ENCODE data around the gene TCEA3. TPM values are rescaled to one million over a fixed set of nuclear protein-coding genes. Genes with fewer than 3 reads are reported as not detected.

Gene TCEA3
- total and polyA plus RNA-seq, 8 donors = 70.8 to 143 (median 116) TPM

- no peak overlapping the region for H3K4me3 ChIP-seq
- H3K27me3 ChIP-seq = no peaks in the 10 kb centered on the region
- peaks cover 0 to under 1% (median 0%) of the 10 kb centered on the region in 3 donors for H3K4me1 ChIP-seq
- DNase-seq (no peak), FAIRE-seq (no peak), ATAC-seq (no peak)
- intact Hi-C loops (cut with DNase I) = no loop called here
- no peak overlapping the region for H3K27ac ChIP-seq
- H3K36me3 ChIP-seq = peaks cover 0 to 8% (median 0%) of the 10 kb centered on the region in 3 donors
- H3K9me3 ChIP-seq = no peaks in the 10 kb centered on the region
- no peak for TF ChIP-seq CTCF (IDR thresholded peaks at IDR 0.05)
- 94% methylated on average over 4 of the region's 4 CpGs for WGBS, 2 donors
Measured at GRCh38 chr1:23444596-23445390, 20.2 kb upstream of the TCEA3 start.

GRCh38 chr1:23444104-23444533 lies 19.6 kb upstream of the TCEA3 start:
- DNase-seq (peak in 1 of 6 donors; percentile 43), FAIRE-seq (no peak), ATAC-seq (peak in 3 of 4 donors; percentile 66 to 77 (median 77))
- no peak for TF ChIP-seq CTCF (IDR thresholded peaks at IDR 0.05)
- Histone ChIP-seq H3K27me3 (no peaks in the 10 kb centered on the region), H3K9me3 (no peaks in the 10 kb centered on the region), H3K4me1 (no peaks in the 10 kb centered on the region), H3K36me3 (peaks cover 0 to 8% (median 0%) of the 10 kb centered on the region in 3 donors), H3K4me3 (no peak overlapping the region), H3K27ac (no peak overlapping the region)
- 89 to 95% methylated on average over 4 of the region's 4 CpGs for WGBS, 2 donors
- intact Hi-C loops (cut with DNase I) = no loop called here

GRCh38 chr1:23442751-23443150 lies 18.2 kb upstream of the TCEA3 start:
- ATAC-seq (no peak), FAIRE-seq (no peak), DNase-seq (no peak)
- H3K4me3 ChIP-seq = no peak overlapping the region
- 84 to 89% methylated on average over 3 of the region's 3 CpGs for WGBS, 2 donors
- intact Hi-C loops (cut with DNase I) = no loop called here
- no peak overlapping the region for H3K27ac ChIP-seq
- peaks cover 0 to 8% (median 0%) of the 10 kb centered on the region in 3 donors for H3K36me3 ChIP-seq
- H3K4me1 ChIP-seq = no peaks in the 10 kb centered on the region
- TF ChIP-seq CTCF (IDR thresholded peaks at IDR 0.05) = no peak
- no peaks in the 10 kb centered on the region for H3K27me3 ChIP-seq
- H3K9me3 ChIP-seq = no peaks in the 10 kb centered on the region

GRCh38 chr1:23441446-23442148 lies 17.0 kb upstream of the TCEA3 start:
- Histone ChIP-seq H3K36me3 (peaks cover 0 to 8% (median 0%) of the 10 kb centered on the region in 3 donors), H3K4me1 (no peaks in the 10 kb centered on the region), H3K27ac (no peak overlapping the region), H3K4me3 (no peak overlapping the region), H3K27me3 (no peaks in the 10 kb centered on the region), H3K9me3 (no peaks in the 10 kb centered on the region)
- ATAC-seq = no peak
- 88 to 90% methylated on average over 8 of the region's 8 CpGs for WGBS, 2 donors
- no peak for FAIRE-seq
- DNase-seq = no peak
- TF ChIP-seq CTCF (IDR thresholded peaks at IDR 0.05) = no peak
- intact Hi-C loops (cut with DNase I) = no loop called here

Data from pancreas (tissue), 10 donors.